ENCODE measurements around the gene RAD52.
"Not testable (repeated sequence)": the region's sequence is repeated elsewhere in the genome, so short reads cannot be mapped to it uniquely, and the experiment has no call there.

RAD52 gene

DNA sequence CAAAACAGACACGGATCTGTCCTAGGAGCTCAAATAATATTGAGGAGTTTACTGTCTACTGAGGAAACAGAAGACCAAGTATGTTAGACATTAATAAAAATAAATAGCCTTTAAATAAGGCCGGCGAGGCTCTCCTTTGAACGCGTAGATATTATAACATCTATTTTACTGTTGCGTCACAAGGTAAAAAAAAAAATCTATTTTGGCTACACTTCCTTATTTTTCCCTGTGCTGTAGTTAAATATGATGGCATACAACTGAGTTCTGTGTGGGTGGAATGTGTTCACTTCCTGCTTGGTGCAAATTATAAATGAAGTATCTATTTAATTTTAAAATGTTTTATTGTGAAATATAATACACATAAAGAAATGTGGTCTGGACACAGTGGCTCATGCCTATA, 17.2 kb upstream of the RAD52 start:
- no peak for DNase-seq

DNA sequence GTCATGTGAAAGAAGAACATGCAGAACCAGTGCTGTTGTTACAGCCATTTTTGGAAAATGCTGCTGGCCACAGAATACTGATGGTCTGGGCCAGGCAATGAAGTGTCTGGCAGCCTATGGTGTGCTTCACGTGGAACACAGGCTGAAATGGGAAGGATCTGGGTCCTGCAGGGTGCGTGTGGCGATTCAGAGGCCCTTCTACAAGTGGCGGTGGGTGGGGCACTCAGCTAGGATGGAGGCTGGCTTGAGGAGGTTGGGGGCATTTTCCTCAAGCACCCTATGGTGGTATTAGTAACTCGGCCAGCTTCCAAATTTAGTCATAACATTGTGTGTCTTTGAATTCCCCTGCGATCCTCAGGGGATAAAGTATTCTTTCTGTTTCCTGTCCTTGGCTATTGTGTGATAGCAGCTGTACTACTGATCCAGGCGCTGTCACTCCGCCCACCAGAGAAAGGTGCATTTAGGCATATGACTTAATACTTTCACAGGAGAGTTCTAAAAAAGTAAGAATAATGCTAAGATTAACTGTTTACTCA, 9.2 kb upstream of the RAD52 start:
- no peak for DNase-seq

- DNase-seq = no peak
Observed at GRCh38 chr12:955939-956338, 6.4 kb upstream of the RAD52 start.

GRCh38 chr12:954741-955140, 5.2 kb upstream of the RAD52 start:
- DNase-seq = no peak

- no peak for DNase-seq
Observed at GRCh38 chr12:953776-954175, 4.3 kb upstream of the RAD52 start.

DNA sequence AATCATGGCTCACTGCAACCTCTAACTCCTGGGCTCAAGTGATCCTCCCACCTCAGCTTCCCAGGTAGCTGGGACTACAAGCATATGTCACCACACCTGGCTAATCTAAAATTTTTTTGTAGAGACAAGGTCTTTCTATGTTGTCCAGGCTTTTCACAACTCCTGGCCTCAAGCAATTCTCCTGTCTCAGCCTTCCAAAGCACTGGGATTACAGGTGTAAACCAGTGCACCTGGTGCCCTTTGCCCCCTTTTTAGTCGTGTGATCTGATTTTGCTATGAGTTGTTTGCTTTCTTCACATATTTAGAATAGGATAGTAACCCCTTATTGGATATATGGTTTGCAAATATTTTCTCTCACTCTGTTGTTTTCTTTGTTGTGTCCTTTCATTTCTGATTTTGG, 1.7 kb upstream of the RAD52 start:
- DNase-seq = no peak

GRCh38 chr12:948238-948637, 1.3 kb downstream of the RAD52 start:
- DNase-seq = no peak

DNA sequence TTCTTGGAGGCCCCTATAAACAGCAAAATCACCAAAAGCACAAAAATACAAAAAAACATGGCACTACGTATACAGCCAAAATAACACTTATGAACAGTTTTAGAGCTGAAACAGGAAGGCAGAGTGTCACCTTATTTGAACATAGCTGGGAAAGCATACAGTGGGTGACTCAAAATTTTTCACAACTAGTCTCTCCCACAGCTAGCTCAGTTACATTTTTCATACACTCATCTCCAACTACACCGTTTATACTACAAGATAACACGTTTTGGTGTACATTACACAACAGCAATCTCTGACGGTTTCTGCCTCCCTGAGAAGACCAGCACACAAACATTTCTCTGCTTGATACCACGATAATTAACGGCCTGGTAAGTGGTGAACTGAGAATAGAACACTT, 2.9 kb downstream of the RAD52 start:
- no peak for DNase-seq

GRCh38 chr12:946212-946611, 3.3 kb downstream of the RAD52 start:
- no peak for DNase-seq

GRCh38 chr12:944211-944610, 5.3 kb downstream of the RAD52 start:
- DNase-seq = no peak

DNA sequence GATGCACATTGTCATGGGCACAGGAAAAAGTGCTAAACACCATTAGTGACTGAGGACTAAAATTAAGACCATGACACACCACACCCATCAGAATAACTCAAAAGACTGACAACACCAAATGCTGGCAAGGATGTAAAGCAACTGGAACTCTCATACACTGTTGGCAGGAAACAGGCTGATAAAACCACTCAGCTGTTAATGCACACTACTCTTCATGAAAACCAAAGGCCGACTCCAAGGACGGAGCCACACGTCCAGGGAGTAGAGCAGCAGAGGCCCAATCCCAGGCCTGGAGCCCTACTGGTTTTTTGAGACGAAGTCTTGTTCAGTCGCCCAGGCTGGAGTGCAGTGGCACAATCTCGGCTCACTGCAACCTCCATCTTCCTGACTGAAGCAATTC, 6.4 kb downstream of the RAD52 start:
- no peak for DNase-seq

GRCh38 chr12:938810-939209, 10.7 kb downstream of the RAD52 start:
- no peak for DNase-seq

- DNase-seq = no peak
Observed at GRCh38 chr12:936377-937345, 12.8 kb downstream of the RAD52 start.

DNA sequence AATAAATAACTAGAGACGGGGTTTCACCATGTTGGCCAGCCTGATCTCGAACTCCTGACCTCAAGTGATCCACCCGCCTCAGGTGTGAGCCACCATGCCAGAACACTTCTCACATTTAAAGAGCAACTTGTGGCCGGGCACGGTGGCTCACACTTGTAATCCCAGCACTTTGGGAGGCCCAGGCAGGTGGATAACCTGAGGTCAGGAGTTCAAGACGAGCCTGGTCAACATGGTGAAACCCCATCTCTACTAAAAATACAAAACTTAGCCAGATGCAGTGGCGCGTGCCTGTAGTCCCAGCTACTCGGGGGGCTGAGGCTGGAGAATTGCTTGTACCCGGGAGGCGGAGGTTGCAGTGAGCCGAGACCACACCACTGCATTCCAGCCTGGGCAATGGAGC, 13.6 kb downstream of the RAD52 start:
- DNase-seq = not testable (repeated sequence)

DNA sequence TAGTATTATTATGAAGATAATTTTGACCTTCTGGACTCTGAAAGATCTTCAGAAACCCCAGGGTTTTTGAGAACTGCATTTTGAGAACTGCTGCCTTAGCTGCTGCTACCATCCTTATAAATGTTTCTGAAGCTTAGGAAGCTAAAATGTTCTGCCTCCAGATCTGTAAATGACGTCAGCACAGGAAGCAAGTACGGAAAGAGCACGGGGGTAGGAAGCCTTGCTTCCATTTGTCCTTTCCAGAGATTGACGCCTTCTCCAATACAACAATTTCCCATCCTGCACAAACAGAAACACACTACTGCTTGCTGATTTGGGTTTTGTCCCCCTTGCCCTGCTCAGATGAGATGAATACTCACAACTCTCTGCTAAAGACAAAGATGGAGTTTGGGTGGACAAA, 17.9 kb downstream of the RAD52 start:
- no peak for DNase-seq

DNA sequence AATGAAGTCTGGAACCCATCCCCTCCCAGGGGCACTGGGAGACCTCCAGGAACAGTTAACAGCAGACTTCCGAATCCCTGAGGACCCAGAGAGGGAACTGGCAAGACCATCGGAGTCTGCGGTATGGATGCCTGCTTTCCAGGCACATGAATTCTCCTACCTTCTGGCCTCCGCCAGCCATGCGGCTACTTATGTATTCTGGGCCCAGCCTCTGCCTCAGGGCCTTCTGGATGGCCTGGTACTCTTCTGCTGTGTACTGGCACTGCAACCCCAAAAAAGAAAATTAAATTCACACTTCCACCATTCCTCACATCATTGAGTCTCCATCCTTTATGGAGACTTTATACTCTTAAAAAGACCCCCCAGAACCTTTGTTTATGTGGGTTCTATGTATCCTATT, 18.4 kb downstream of the RAD52 start:
- DNase-seq = no peak

DNA sequence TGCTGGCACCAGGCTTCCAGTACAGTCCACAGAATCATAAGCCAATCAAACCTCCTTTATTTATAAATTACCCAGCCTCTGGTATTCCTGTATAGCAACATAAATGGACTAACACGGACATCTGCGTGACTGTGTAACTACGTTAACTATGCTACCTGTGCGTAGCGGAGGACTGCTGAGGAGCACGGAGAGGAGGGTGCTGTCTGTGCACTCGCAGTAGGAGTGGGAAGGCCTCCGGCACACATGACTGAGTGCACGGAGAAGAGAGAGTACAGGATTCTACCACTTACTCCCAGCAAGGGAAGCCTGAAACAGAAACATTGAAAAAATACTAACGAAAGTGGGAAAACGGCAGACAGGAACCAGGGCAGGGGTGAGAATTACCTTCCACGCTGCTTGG, 22.9 kb downstream of the RAD52 start:
- DNase-seq = no peak

DNA sequence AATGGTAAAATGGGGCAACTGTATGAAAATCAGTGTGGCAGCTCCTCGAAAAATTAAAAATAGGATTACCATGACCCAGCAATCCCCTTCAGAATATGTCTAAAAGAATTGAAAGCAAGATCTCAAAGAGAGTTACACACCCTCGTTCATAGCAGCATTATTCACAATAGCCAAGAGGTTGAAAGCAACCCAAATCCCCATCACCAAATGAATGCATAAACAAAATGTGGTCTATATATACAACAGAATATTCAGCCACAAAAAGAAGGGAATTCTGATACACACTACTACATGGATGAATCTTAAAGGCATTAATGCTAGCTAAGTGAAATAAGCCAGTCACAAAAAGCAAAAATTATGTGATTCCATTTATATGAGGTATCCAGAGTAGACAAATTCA, 27.2 kb downstream of the RAD52 start:
- no peak for DNase-seq

DNA sequence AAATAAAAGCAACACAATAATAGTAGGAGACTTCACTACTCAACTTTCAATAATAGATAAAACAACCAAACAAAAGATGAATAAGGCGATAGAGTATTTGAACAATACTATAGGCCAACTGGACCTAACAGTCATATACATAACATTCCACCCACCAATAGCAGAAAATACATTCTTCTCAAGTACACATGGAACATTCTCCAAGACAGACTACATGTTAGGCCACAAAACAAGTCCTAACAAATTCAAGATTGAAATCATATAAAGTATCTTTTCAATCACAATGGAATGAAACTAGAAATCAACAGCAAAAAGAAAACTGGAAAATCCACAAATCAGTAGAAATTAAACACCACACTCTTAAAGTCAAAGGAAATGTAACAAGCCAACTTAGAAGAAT, 28.8 kb downstream of the RAD52 start:
- no peak for DNase-seq

GRCh38 chr12:916712-917445, 32.6 kb downstream of the RAD52 start:
- DNase-seq = no peak

DNA sequence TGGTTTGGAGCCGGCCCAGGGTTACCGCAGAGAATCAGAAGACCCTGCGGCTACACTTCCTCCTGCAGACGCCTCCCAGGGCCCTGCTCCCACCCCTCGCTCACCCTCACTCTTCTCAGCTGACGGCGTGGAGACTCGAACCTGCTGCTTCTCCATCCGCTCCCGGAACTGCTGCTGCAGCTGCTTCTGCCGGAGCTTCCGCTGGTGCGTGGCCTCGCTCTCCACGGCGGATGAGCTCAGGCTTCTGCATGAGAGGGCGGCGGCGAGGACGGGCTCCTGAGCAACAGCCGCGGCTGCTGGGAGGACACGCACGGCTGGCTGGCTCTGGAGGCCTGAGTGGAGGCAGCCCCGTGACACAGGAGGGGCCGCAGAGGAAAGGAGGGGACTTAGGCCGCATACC, 33.3 kb downstream of the RAD52 start:
- DNase-seq = no peak

GRCh38 chr12:915090-915489, 34.4 kb downstream of the RAD52 start:
- no peak for DNase-seq

- DNase-seq = no peak
Observed at GRCh38 chr12:913919-914698, 35.4 kb downstream of the RAD52 start.
